Spleen (tissue), 11 donors: ENCODE data around the gene SMIM36. TPM values are rescaled to one million over a fixed set of nuclear protein-coding genes. Genes with fewer than 3 reads are reported as not detected.

Experiments
- DNase-seq: peaks from one replicate; pipeline ENCODE4 v3.0.0-alpha.2; 2020
- H3K27ac ChIP-seq, 8 donors: fragments of 200-600 bp; sonication (generic) in 7 of 8; 1 replicate in 4 of 8; 2 replicates in 4 of 8; pipeline versions ENCODE4 v1.5.0 to v1.8.0; 2016 to 2021; ENCODE audit warnings: inconsistent platforms in 4 of 8, mild to moderate bottlenecking in 4 of 8, moderate library complexity in 1 of 8
- H3K27me3 ChIP-seq, 7 donors: fragments of 200-600 bp; sonication (generic) in 6 of 7; replicated peaks in 1 of 7; 1 replicate in 4 of 7; 2 replicates in 3 of 7; pipeline versions ENCODE4 v1.5.0 to v1.8.0; 2016 to 2021; ENCODE audit warnings: inconsistent platforms in 3 of 7, mild to moderate bottlenecking in 1 of 7
- H3K36me3 ChIP-seq, 6 donors: fragments of 200-600 bp; sonication (generic) in 5 of 6; 1 replicate in 4 of 6; 2 replicates in 2 of 6; pipeline versions ENCODE4 v1.5.0 to v1.8.0; 2016 to 2021; ENCODE audit warnings: inconsistent platforms in 2 of 6
- H3K4me1 ChIP-seq, 6 donors: fragments of 200-600 bp; sonication (generic) in 5 of 6; 1 replicate in 3 of 6; 2 replicates in 3 of 6; pipeline versions ENCODE4 v1.5.0 to v1.8.0; 2016 to 2021; ENCODE audit warnings: inconsistent platforms in 3 of 6
- H3K4me3 ChIP-seq, 8 donors: fragments of 200-600 bp; sonication (generic) in 7 of 8; 1 replicate in 4 of 8; 2 replicates in 4 of 8; pipeline versions ENCODE4 v1.5.0 to v1.8.0; 2016 to 2021; ENCODE audit warnings: inconsistent platforms in 4 of 8, mild to moderate bottlenecking in 4 of 8, moderate library complexity in 2 of 8
- H3K9me3 ChIP-seq, 8 donors: fragments of 200-600 bp; sonication (generic) in 7 of 8; 1 replicate in 4 of 8; 2 replicates in 4 of 8; pipeline versions ENCODE4 v1.5.0 to v1.8.0; 2016 to 2021; ENCODE audit warnings: inconsistent platforms in 4 of 8
- POLR2A ChIP-seq, 3 donors: fragments of 450-650 bp; IDR thresholded peaks; one replicate each; pipeline ENCODE4 v1.5.1; 2017; ENCODE audit warnings: antibody characterized with exemption in 3 of 3, mild to moderate bottlenecking in 1 of 3
- POLR2AphosphoS5 ChIP-seq, 3 donors: sonication (generic); formaldehyde crosslinking; IDR thresholded peaks; one replicate each; pipeline ENCODE4 v1.5.1; 2017; ENCODE audit warnings: antibody characterized with exemption in 3 of 3
- WGBS, 5 donors: extraction: QIAGEN DNeasy Blood & Tissue Kit in 3 of 5; methylation state at CpG; one replicate each; pipeline versions ENCODE4 v1.1.5 to v1.1.7; 2013 to 2018; 5-methylcytosine and 5-hydroxymethylcytosine counted together
- intact Hi-C: fragments of 100-400 bp; cut with DNase I; formaldehyde crosslinking; loops from one replicate; pipeline ENCODE4 v1.15.0; 2023; ENCODE audit warnings: low total_unique reads
- polyA plus RNA-seq, 3 donors: library from polyadenylated mRNA; stranded (reverse); fragments of 200-250 nt; gene quantifications; one replicate each; pipeline ENCODE4 v1.2.1, GENCODE V29; 2013
- total RNA-seq, 7 donors: library from RNA; depleted of rRNA in 3 of 7; stranded (reverse); fragments of >200 nt in 3 of 7; fragmentation: NEBNext Ultra II Directional in 4 of 7; extraction: Animal tissue kit (Norgen Biotek cat#: 25700) in 4 of 7; gene quantifications; one replicate each; pipeline versions ENCODE4 v1.1.0 to v1.2.1, GENCODE V29; 2016 to 2021
- TF ChIP-seq, protein P1 (sequence below), 11 experiments: fragments of 200-600 bp in 7 of 11; fragments of 450-650 bp in 4 of 11; sonication (generic) in 4 of 11; IDR thresholded peaks in 8 of 11; conservative IDR thresholded peaks in 3 of 11; 1 replicate in 7 of 11; 2 replicates in 4 of 11; pipeline versions ENCODE4 v1.4.0 to v1.8.0; 2016 to 2021; ENCODE audit warnings: antibody characterized with exemption in 11 of 11, inconsistent platforms in 4 of 11, mild to moderate bottlenecking in 1 of 11
- donor health status: healthy with polysubstance abuse.
- donor health status: DM: no; HTN: no; CAD: no; lungs with moderate emphysema.
- donor health status: DM: no; HTN: no; CAD: no.
- donor health status: Bipolar disorder and iron deficiency.
- donor health status: healthy.
- donor health status: DM: no; HTN: no; CAD: no.
- donor health status: DM: yes; HTN: yes; CAD: no.

The SMIM36 gene
- total and polyA plus RNA-seq, 10 donors = not detected

DNA sequence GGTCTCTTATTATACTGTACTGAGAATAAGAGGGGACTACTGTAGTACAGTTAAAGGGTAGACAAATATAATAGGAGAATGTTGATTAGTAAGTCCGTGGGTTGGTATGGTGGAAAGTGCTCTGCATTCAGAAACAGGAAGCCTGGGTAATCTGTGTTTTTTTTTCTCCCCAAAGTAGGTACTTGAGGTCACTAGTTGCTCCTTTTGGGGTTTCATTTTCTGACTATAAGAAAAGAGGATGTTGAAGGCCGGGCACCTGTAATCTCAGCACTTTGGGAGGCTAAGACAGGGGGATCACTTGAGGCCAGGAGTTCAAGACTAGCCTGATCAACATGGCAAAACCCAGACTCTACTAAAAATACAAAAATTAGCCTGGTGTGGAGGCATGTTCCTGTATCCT, 47.7 kb downstream of the SMIM36 start:
- H3K27ac ChIP-seq = peak overlapping the region in 3 of 8 donors; percentile 8 to 19 (median 17)
- 9 to 25% (median 15%) methylated on average over 2 of the region's 2 CpGs for WGBS, 5 donors
- H3K9me3 ChIP-seq = no peaks in the 10 kb centered on the region
- no peak for DNase-seq
- peaks cover 0 to 18% (median 4%) of the 10 kb centered on the region in 6 donors for H3K4me1 ChIP-seq
- intact Hi-C loops = no loop called here
- H3K4me3 ChIP-seq = no peak overlapping the region
- H3K36me3 ChIP-seq = no peaks in the 10 kb centered on the region
- TF ChIP-seq POLR2A (IDR thresholded peaks at IDR 0.05) = no peak
- TF ChIP-seq POLR2AphosphoS5 (IDR thresholded peaks at IDR 0.05) = no peak
- TF ChIP-seq, protein P1, sequence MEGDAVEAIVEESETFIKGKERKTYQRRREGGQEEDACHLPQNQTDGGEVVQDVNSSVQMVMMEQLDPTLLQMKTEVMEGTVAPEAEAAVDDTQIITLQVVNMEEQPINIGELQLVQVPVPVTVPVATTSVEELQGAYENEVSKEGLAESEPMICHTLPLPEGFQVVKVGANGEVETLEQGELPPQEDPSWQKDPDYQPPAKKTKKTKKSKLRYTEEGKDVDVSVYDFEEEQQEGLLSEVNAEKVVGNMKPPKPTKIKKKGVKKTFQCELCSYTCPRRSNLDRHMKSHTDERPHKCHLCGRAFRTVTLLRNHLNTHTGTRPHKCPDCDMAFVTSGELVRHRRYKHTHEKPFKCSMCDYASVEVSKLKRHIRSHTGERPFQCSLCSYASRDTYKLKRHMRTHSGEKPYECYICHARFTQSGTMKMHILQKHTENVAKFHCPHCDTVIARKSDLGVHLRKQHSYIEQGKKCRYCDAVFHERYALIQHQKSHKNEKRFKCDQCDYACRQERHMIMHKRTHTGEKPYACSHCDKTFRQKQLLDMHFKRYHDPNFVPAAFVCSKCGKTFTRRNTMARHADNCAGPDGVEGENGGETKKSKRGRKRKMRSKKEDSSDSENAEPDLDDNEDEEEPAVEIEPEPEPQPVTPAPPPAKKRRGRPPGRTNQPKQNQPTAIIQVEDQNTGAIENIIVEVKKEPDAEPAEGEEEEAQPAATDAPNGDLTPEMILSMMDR (IDR thresholded peaks at IDR 0.05 in 8 of 11, conservative IDR thresholded peaks at IDR 0.05 in 3 of 11) = no peak
- H3K27me3 ChIP-seq = peaks cover 0 to 5% (median 0%) of the 10 kb centered on the region in 7 donors

DNA sequence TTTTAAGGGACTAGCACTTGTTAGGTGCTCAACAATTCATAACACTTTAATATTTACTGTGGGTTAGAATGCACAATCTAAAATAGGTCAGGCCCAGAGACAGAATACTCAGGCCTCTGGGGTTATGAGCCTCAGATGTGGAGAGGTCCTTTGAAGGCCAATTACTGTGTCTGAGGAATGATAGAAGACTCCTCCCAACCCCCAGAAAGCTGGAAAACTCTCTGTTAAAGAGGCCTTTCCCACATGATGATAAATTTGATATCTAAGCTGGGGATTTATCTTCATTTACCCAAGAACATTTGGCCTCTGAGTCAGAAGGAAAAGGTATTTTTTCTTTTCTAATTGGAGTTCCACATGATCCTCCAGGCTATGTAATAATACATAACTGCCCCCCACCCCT, 48.5 kb downstream of the SMIM36 start:
- TF ChIP-seq POLR2A (IDR thresholded peaks at IDR 0.05) (no peak), POLR2AphosphoS5 (IDR thresholded peaks at IDR 0.05) (no peak)
- TF ChIP-seq, protein P1 (IDR thresholded peaks at IDR 0.05 in 8 of 11, conservative IDR thresholded peaks at IDR 0.05 in 3 of 11) = no peak
- H3K4me1 ChIP-seq = peaks cover 0 to 18% (median 4%) of the 10 kb centered on the region in 6 donors
- no peaks in the 10 kb centered on the region for H3K36me3 ChIP-seq
- H3K9me3 ChIP-seq = no peaks in the 10 kb centered on the region
- H3K27me3 ChIP-seq = peaks cover 0 to 12% (median 0%) of the 10 kb centered on the region in 7 donors
- no peak for DNase-seq
- H3K4me3 ChIP-seq = no peak overlapping the region
- no peak overlapping the region for H3K27ac ChIP-seq
- intact Hi-C loops = no loop called here

DNA sequence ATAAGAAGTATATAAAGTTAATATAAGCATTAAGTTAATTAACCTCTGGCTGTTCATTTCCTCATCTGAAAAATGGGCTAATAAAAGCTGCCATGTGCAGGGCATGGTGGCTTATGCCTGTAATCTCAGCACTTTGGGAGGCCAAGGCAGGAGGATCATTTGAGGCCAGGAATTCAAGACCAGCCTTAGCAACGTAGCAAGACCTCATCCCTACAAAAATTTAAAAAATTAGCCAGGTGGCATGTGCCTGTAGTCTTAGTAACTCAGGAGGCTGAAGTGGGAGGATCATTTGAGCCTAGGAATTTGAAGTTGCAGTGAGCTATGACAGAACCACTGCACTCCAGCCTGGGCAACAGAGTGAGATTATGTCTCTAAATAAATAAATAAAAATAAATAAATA, 49.0 kb downstream of the SMIM36 start:
- intact Hi-C loops = no loop called here
- Histone ChIP-seq H3K27ac (no peak overlapping the region), H3K27me3 (peaks cover 0 to 12% (median 0%) of the 10 kb centered on the region in 7 donors), H3K9me3 (no peaks in the 10 kb centered on the region), H3K4me1 (peaks cover 0 to 18% (median 4%) of the 10 kb centered on the region in 6 donors), H3K36me3 (no peaks in the 10 kb centered on the region), H3K4me3 (no peak overlapping the region)
- DNase-seq = no peak
- 75 to 88% (median 85%) methylated on average over 1 of the region's 1 CpG for WGBS, 5 donors
- TF ChIP-seq POLR2A (IDR thresholded peaks at IDR 0.05) (no peak), POLR2AphosphoS5 (IDR thresholded peaks at IDR 0.05) (no peak)
- TF ChIP-seq, protein P1 (IDR thresholded peaks at IDR 0.05 in 8 of 11, conservative IDR thresholded peaks at IDR 0.05 in 3 of 11) = no peak

DNA sequence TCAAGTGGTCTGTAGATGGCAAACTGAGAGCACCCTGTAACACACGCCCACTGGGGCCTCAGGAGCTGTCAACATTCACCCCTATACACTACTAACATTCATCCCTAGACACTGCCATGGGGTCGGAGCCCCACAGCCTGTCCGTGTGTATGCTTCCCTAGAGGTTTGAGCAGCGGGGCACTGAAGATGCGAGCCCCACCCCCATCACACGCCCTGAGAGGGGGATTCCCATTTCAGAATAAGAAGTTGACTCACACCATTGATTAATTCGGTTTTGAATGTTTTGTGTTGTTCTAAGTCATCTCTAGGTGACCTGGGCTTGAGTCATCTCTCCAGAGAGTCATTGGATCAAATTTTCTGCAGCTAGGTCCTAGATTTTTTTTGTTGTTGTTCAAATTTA, 52.3 kb downstream of the SMIM36 start:
- WGBS, 5 donors = 64 to 86% (median 79%) methylated on average over 7 of the region's 7 CpGs
- DNase-seq = no peak
- no peak overlapping the region for H3K4me3 ChIP-seq
- H3K27me3 ChIP-seq = peaks cover 0 to 12% (median 0%) of the 10 kb centered on the region in 7 donors
- intact Hi-C loops = no loop called here
- H3K9me3 ChIP-seq = no peaks in the 10 kb centered on the region
- peaks cover 0 to 19% (median 3%) of the 10 kb centered on the region in 6 donors for H3K4me1 ChIP-seq
- TF ChIP-seq POLR2A (IDR thresholded peaks at IDR 0.05) = no peak
- TF ChIP-seq, protein P1 (IDR thresholded peaks at IDR 0.05 in 8 of 11, conservative IDR thresholded peaks at IDR 0.05 in 3 of 11) = no peak
- TF ChIP-seq POLR2AphosphoS5 (IDR thresholded peaks at IDR 0.05) = no peak
- no peak overlapping the region for H3K27ac ChIP-seq
- no peaks in the 10 kb centered on the region for H3K36me3 ChIP-seq
